Lung (tissue), 12 donors: ENCODE measurements around the gene PRKAA2. TPM values are rescaled to one million over a fixed set of nuclear protein-coding genes. Genes with fewer than 3 reads are reported as not detected.

Source experiments
- ATAC-seq: fragments of 200-7000 bp; cut with Tn5 transposase; one replicate; pipeline ENCODE4 v1.9.1; 2020; ENCODE audit warnings: moderate number of reproducible peaks; ENCODE audit not compliant: insufficient read depth, low FRiP score
- DNase-seq, 3 donors: peaks; one replicate each; pipeline ENCODE4 v3.0.0-alpha.2; 2013 to 2017
- H3K27ac ChIP-seq, 2 donors: one replicate each; pipeline ENCODE4 v1.5.1; 2013; ENCODE audit warnings: mild to moderate bottlenecking in 2 of 2, moderate library complexity in 2 of 2, control low read depth in 1 of 2, inconsistent platforms in 1 of 2, low read depth in 1 of 2, low read length in 1 of 2
- H3K27me3 ChIP-seq, 3 donors: one replicate each; pipeline ENCODE4 v1.5.1; 2013; ENCODE audit warnings: low read length in 2 of 3; ENCODE audit not compliant: control insufficient read depth in 3 of 3, insufficient read depth in 3 of 3
- H3K36me3 ChIP-seq, 4 donors: one replicate each; pipeline ENCODE4 v1.5.1; 2013; ENCODE audit warnings: low read length in 4 of 4, mild to moderate bottlenecking in 1 of 4, moderate library complexity in 1 of 4; ENCODE audit not compliant: control insufficient read depth in 4 of 4, insufficient read depth in 4 of 4
- H3K4me1 ChIP-seq, 5 donors: one replicate each; pipeline ENCODE4 v1.5.1; 2013; ENCODE audit warnings: low read length in 5 of 5, mild to moderate bottlenecking in 2 of 5, moderate library complexity in 1 of 5; ENCODE audit not compliant: control insufficient read depth in 5 of 5, insufficient read depth in 5 of 5
- H3K4me3 ChIP-seq: one replicate; pipeline ENCODE4 v1.5.1; 2013; ENCODE audit warnings: mild to moderate bottlenecking, control low read depth, moderate library complexity
- H3K9ac ChIP-seq, 2 donors: one replicate each; pipeline ENCODE4 v1.5.1; 2013; ENCODE audit warnings: low read length in 2 of 2, control low read depth in 1 of 2; ENCODE audit not compliant: insufficient read depth in 1 of 2
- H3K9me3 ChIP-seq, 4 donors: one replicate each; pipeline ENCODE4 v1.5.1; 2013; ENCODE audit warnings: low read length in 3 of 4, mild to moderate bottlenecking in 1 of 4, moderate library complexity in 1 of 4; ENCODE audit not compliant: control insufficient read depth in 4 of 4, insufficient read depth in 3 of 4
- CTCF ChIP-seq: IDR thresholded peaks from 2 replicates; pipeline ENCODE4 v1.5.1; 2012; ENCODE audit warnings: mild to moderate bottlenecking; ENCODE audit errors: control extremely low read depth, extremely low read depth
- WGBS, 2 donors: extraction: QIAGEN DNeasy Blood & Tissue Kit; methylation state at CpG; one replicate each; pipeline ENCODE4 v1.1.7; 2013; 5-methylcytosine and 5-hydroxymethylcytosine counted together
- polyA plus RNA-seq, 2 donors: library from polyadenylated mRNA; stranded (reverse); fragments of 200-250 nt; gene quantifications; one replicate each; pipeline ENCODE4 v1.2.1, GENCODE V29; 2013
- total RNA-seq, 2 donors: library from RNA; depleted of rRNA in 1 of 2; stranded (reverse); fragments of >200 nt in 1 of 2; gene quantifications; one replicate each; pipeline ENCODE4 v1.2.1, GENCODE V29; 2014 to 2021
- donor health status: control.
- donor health status: control.
- donor health status: Bipolar disorder and iron deficiency.
- donor health status: healthy.
- donor health status: DM: yes; HTN: yes; CAD: no.

Gene PRKAA2
- total and polyA plus RNA-seq, 4 donors: 0.38 to 6.1 (median 1.3) TPM

- Histone ChIP-seq H3K4me3 (peak overlapping the region; percentile 60), H3K9me3 (peaks cover 0 to 3% (median 0%) of the 10 kb centered on the region in 4 donors), H3K27ac (peak overlapping the region in 1 of 2 donors; percentile 95), H3K4me1 (peaks cover 0 to 7% (median 0%) of the 10 kb centered on the region in 5 donors), H3K9ac (peak overlapping the region; percentile 18 to 43), H3K27me3 (peaks cover 0 to 6% (median 0%) of the 10 kb centered on the region in 3 donors), H3K36me3 (no peaks in the 10 kb centered on the region)
- TF ChIP-seq CTCF: no peak
- ATAC-seq (peak; percentile 13), DNase-seq (peak; percentile 24 to 62 (median 61))
- 10 to 12% methylated on average over 23 of the region's 23 CpGs for WGBS, 2 donors
Measured at GRCh38 chr1:56644064-56644918, 823 bp upstream of the PRKAA2 start.

- 12 to 16% methylated on average over 18 of the region's 18 CpGs for WGBS, 2 donors
- Histone ChIP-seq H3K9me3 (peaks cover 0 to 3% (median 0%) of the 10 kb centered on the region in 4 donors), H3K27ac (peak overlapping the region; percentile 20 to 95), H3K4me1 (peaks cover 0 to 7% (median 0%) of the 10 kb centered on the region in 5 donors), H3K27me3 (peaks cover 0 to 6% (median 0%) of the 10 kb centered on the region in 3 donors), H3K36me3 (no peaks in the 10 kb centered on the region), H3K9ac (peak overlapping the region in 1 of 2 donors; percentile 31), H3K4me3 (peak overlapping the region; percentile 60)
- no peak for ATAC-seq
- peak in 2 of 3 donors; percentile 11 to 14 for DNase-seq
- TF ChIP-seq CTCF: no peak
Measured at GRCh38 chr1:56645677-56646305, 677 bp downstream of the PRKAA2 start.

DNA sequence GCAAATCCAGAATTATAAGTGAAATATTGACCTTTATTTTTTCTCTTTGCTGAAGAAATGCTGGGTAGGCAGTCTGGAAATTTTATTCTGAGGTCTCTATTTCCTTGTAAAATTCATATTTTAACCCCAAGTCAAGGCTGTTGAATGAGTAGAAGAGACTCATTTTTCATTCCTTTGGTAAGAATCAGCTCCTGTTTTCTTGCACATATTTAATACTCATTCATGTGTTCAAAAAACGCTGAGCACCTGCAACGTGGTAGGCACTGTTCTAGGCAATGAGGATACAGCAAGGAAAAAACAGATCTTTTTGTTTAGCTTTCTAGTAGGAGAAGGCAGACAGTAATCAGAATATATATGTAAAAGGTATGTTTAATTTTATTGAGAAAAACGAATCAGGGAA, 1.5 kb downstream of the PRKAA2 start:
- peak overlapping the region in 1 of 2 donors; percentile 95 for H3K27ac ChIP-seq
- no peak overlapping the region for H3K4me3 ChIP-seq
- ATAC-seq: no peak
- no peak for DNase-seq
- no peaks in the 10 kb centered on the region for H3K36me3 ChIP-seq
- H3K9me3 ChIP-seq: peaks cover 0 to 3% (median 0%) of the 10 kb centered on the region in 4 donors
- TF ChIP-seq CTCF: no peak
- H3K4me1 ChIP-seq: peaks cover 0 to 7% (median 0%) of the 10 kb centered on the region in 5 donors
- H3K9ac ChIP-seq: no peak overlapping the region
- WGBS, 2 donors: 64 to 78% methylated on average over 3 of the region's 3 CpGs
- peaks cover 0 to 6% (median 0%) of the 10 kb centered on the region in 3 donors for H3K27me3 ChIP-seq
